ENCODE data around the gene SCLY. TPM values are rescaled to one million over a fixed set of nuclear protein-coding genes. Genes with fewer than 3 reads are reported as not detected.
"Not testable (repeated sequence)": the region's sequence is repeated elsewhere in the genome, so short reads cannot be mapped to it uniquely, and the experiment has no call there.

The SCLY gene
- total RNA-seq, 1 donor from 2014 or later = 21.5 TPM

DNA sequence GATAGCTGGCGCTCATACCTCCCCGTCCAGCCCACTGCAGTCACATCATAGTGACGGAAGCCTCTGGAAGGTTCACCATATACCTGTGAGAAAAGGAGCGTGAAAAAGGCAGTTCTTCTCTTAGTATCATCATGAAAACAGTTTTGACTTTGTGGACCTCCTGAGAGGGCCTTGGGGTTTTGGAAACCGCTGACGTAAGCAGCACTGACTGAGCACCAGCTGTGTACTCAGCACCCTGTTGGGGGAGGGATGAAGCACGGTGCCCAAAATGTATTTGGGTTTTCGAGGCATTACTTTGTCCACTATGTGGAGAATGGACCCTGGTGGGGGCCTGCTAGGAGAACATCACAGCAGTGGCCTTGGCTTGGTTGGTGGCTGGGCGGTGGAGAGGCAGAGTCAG is 5.4 kb downstream of the SCLY start:
- TF ChIP-seq, protein P1, sequence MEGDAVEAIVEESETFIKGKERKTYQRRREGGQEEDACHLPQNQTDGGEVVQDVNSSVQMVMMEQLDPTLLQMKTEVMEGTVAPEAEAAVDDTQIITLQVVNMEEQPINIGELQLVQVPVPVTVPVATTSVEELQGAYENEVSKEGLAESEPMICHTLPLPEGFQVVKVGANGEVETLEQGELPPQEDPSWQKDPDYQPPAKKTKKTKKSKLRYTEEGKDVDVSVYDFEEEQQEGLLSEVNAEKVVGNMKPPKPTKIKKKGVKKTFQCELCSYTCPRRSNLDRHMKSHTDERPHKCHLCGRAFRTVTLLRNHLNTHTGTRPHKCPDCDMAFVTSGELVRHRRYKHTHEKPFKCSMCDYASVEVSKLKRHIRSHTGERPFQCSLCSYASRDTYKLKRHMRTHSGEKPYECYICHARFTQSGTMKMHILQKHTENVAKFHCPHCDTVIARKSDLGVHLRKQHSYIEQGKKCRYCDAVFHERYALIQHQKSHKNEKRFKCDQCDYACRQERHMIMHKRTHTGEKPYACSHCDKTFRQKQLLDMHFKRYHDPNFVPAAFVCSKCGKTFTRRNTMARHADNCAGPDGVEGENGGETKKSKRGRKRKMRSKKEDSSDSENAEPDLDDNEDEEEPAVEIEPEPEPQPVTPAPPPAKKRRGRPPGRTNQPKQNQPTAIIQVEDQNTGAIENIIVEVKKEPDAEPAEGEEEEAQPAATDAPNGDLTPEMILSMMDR (IDR thresholded peaks at IDR 0.05; ENCODE audit: unreplicated experiment) = no peak
- H3K27ac Mint-ChIP-seq = no peak overlapping the region
- DNase-seq (ENCODE audit: low spot score in 2 of 2, unreplicated experiment in 2 of 2) = no peak
- no peaks in the 10 kb centered on the region for H3K27me3 Mint-ChIP-seq (ENCODE audit: low read depth)
- no peak overlapping the region for H3K4me3 Mint-ChIP-seq
- no peaks in the 10 kb centered on the region for H3K9me3 Mint-ChIP-seq
- H3K36me3 Mint-ChIP-seq = peaks cover 27% of the 10 kb centered on the region
- peaks cover 8% of the 10 kb centered on the region for H3K4me1 Mint-ChIP-seq

DNA sequence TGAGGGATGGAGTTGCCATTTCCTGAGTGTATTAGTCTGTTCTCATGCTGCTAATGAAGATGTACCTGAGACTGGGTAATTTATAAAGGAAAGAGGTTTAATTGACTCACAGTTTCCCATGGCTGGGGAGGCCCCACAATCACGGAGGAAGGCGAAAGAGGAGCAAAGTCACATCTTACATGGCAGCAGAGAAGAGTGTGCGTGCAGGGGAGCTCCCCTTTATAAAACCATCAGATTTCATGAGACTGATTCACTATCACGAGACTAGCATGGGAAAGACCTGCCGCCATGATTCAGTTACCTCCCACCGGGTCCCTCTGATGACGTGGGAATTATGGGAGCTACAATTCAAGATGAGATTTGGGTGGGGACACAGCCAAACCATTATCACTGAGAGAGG is 5.9 kb downstream of the SCLY start:
- H3K36me3 Mint-ChIP-seq = peaks cover 29% of the 10 kb centered on the region
- H3K27ac Mint-ChIP-seq; DNase-seq (ENCODE audit: low spot score in 2 of 2, unreplicated experiment in 2 of 2); H3K4me3 Mint-ChIP-seq; H3K27me3 Mint-ChIP-seq (ENCODE audit: low read depth); H3K9me3 Mint-ChIP-seq; H3K4me1 Mint-ChIP-seq: not testable (repeated sequence)

DNA sequence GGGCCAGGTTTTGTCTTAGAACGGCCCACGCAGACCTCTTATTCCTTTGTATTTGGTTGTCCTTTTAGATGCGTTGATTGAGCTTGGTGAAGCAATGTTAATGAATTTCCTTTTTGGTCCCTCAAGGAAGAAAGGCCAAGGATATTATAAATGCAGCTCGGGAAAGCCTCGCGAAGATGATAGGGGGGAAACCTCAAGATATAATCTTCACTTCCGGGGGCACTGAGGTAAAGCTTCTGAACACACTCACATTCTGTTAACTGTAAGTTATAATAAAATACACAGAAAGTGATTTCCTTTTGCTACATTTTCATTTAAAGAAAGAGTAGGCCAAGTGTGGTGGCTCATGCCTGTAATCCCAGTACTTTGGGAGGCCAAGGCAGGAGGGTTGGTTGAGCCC is 7.1 kb downstream of the SCLY start:
- Mint-ChIP-seq H3K36me3 (peaks cover 41% of the 10 kb centered on the region), H3K9me3 (peaks cover 10% of the 10 kb centered on the region), H3K4me3 (no peak overlapping the region), H3K27me3 (ENCODE audit: low read depth) (no peaks in the 10 kb centered on the region), H3K27ac (no peak overlapping the region), H3K4me1 (no peaks in the 10 kb centered on the region)
- DNase-seq (ENCODE audit: low spot score in 2 of 2, unreplicated experiment in 2 of 2) = no peak
- TF ChIP-seq, protein P1 (IDR thresholded peaks at IDR 0.05; ENCODE audit: unreplicated experiment) = no peak

DNA sequence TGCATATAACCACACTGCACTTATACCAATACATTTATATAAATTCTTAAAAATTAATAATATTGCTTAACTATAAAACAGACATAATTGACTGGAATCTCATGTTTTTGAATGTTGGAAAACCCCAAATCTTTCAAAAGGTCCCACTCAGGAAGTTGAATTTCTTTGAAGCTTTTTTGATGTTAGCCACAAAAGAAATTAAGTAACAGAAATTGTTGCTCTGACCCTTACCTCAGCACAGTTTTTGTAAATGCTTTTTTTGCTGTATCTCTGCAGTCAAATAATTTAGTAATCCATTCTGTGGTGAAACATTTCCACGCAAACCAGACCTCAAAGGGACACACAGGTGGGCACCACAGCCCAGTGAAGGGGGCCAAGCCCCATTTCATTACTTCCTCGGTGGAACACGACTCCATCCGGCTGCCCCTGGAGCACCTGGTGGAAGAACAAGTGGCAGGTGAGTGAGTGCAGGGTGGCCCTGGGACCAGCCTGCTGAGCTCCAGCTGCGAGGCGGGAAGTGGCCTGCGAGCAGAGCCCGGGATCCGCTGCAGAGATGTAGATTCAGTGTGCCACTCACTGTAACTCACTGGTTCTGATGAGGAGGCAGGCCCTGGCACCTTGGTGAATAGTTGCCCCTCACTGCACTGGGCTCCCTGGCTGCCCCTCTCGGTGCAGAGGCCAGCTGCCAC is 8.4 kb downstream of the SCLY start:
- Mint-ChIP-seq H3K4me1 (no peaks in the 10 kb centered on the region), H3K36me3 (peaks cover 49% of the 10 kb centered on the region), H3K9me3 (peaks cover 13% of the 10 kb centered on the region), H3K27me3 (ENCODE audit: low read depth) (no peaks in the 10 kb centered on the region), H3K27ac (no peak overlapping the region), H3K4me3 (no peak overlapping the region)
- DNase-seq (ENCODE audit: low spot score in 2 of 2, unreplicated experiment in 2 of 2) = no peak
- TF ChIP-seq, protein P1 (IDR thresholded peaks at IDR 0.05; ENCODE audit: unreplicated experiment) = no peak

DNA sequence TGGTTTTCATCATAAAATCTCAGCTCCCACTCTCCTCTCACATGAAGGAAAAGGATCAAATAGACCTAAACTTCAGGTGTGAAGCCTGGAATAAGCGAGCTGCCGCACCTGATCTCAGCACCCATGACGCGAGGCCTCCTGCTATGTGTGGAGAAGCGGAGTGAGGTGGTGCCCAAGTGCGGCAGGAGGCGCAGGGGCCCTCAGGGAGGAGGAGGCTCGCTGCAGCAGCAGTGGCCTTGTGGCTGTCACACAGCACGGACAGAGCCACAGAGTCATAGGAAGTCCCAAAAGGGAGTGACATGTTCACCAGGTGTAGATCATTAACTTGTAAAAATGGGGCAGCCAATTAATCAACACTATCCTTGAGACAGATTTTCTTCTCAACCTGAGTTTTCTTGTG is 9.1 kb downstream of the SCLY start:
- no peaks in the 10 kb centered on the region for H3K4me1 Mint-ChIP-seq
- no peak overlapping the region for H3K27ac Mint-ChIP-seq
- H3K4me3 Mint-ChIP-seq = no peak overlapping the region
- TF ChIP-seq, protein P1 (IDR thresholded peaks at IDR 0.05; ENCODE audit: unreplicated experiment) = no peak
- H3K36me3 Mint-ChIP-seq = peaks cover 51% of the 10 kb centered on the region
- DNase-seq (ENCODE audit: low spot score in 2 of 2, unreplicated experiment in 2 of 2) = no peak
- peaks cover 13% of the 10 kb centered on the region for H3K9me3 Mint-ChIP-seq
- H3K27me3 Mint-ChIP-seq (ENCODE audit: low read depth) = no peaks in the 10 kb centered on the region

DNA sequence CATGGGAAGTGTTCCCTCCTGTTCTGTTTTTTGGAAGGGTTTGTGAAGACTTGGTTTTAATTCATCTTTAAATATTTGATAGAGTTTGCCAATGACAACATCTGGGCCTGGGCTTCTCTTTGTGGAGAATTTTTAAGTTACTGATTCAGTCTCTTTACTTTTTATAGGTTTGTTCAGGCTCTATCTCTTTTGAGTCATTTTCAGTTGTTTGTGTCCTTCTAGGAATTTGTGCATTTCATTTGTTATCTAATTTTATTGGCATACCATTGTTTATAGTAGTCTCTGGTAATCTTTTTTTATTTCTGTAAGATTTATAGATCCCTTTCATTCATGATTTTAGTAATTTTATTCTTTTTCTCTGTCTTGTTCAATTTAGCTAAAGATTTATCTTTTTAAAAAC is 14.6 kb downstream of the SCLY start:
- no peak overlapping the region for H3K4me3 Mint-ChIP-seq
- no peaks in the 10 kb centered on the region for H3K4me1 Mint-ChIP-seq
- TF ChIP-seq, protein P1 (IDR thresholded peaks at IDR 0.05; ENCODE audit: unreplicated experiment) = no peak
- peaks cover 36% of the 10 kb centered on the region for H3K9me3 Mint-ChIP-seq
- peaks cover 69% of the 10 kb centered on the region for H3K36me3 Mint-ChIP-seq
- DNase-seq (ENCODE audit: low spot score in 2 of 2, unreplicated experiment in 2 of 2) = no peak
- H3K27ac Mint-ChIP-seq = peak overlapping the region; percentile 8
- H3K27me3 Mint-ChIP-seq (ENCODE audit: low read depth) = no peaks in the 10 kb centered on the region

All from mesothelial cell of epicardium (in vitro differentiated cells).